Heart left ventricle (tissue), 13 donors: Measurements from ENCODE around the gene ZRANB1.

ENCODE experiments used
- CTCF ChIP-seq, 12 donors: fragments of 200-600 bp; sonication (generic) in 4 of 12; IDR thresholded peaks; one replicate each; pipeline versions ENCODE4 v1.5.0 to v1.8.0; 2018 to 2022; ENCODE audit warnings: antibody characterized with exemption in 12 of 12, mild to moderate bottlenecking in 5 of 12
- POLR2A ChIP-seq, 2 donors: fragments of 450-650 bp; IDR thresholded peaks; one replicate each; pipeline ENCODE4 v1.6.1; 2017; ENCODE audit warnings: antibody characterized with exemption in 2 of 2, mild to moderate bottlenecking in 2 of 2, moderate library complexity in 2 of 2
- donor health status: ischemic (EF 13 %, LVEDD 7.1; RV severe dilation, severe dysfunction).
- donor health status: DM: no; HTN: yes; CAD: no.
- donor health status: DM: no; HTN: no; CAD: no.
- donor health status: ischemic (EF 25% LVEDD 6.9; RV normal size, moderate dysfunction).
- donor health status: ischemic (EF 25% LVEDD 5.7; RV mildly dilated, moderate dysfunction).
- donor health status: ischemic (EF 35%, LVEDD 5.7; RV mildly dilated, moderate dysfunction).
- donor health status: nonischemic (EF 11% LVEDD 7.7; RV severe dilation, severe dysfunction).
- donor health status: DM: yes; HTN: yes; CAD: no.
- donor health status: PGD.
- donor health status: ischemic (EF 29% LVEDD 5.4; RV normal size, mild dysfunction).
- donor health status: nonischemic (EF 23%, LVEDD 6.1; RV moderate dilation, normal function).

GRCh38 chr10:125003901-125004467 is 62.1 kb downstream of the ZRANB1 start:
- TF ChIP-seq CTCF (IDR thresholded peaks at IDR 0.05): no peak
- no peak for TF ChIP-seq POLR2A (IDR thresholded peaks at IDR 0.05)
